GM12878 (cell line): ENCODE data around the gene DGKB. TPM values are rescaled to one million over a fixed set of nuclear protein-coding genes. Genes with fewer than 3 reads are reported as not detected.

Experiments used
- ATAC-seq: fragments of 200-7000 bp; cut with Tn5 transposase; 3 replicates; pipeline ENCODE4 v1.9.1; 2020; ENCODE audit warnings: mild to moderate bottlenecking, moderate library complexity
- BruUV-seq: library from RNA; stranded (reverse); fragments of 400-500 nt; replicated peaks from 2 replicates; lab custom pipeline; 2021; lab: Mats Ljungman, UMichigan
- CTCF ChIA-PET: fragments of 300-600 bp; sonication (Branson Sonifier 250); formaldehyde crosslinking; extraction: SDS; loops from one replicate; lab custom pipeline; 2021; ENCODE audit warnings: inconsistent platforms; lab: Yijun Ruan, JAX
- POLR2A ChIA-PET: fragments of 350-600 bp; formaldehyde crosslinking; extraction: SDS; loops from one replicate; lab custom pipeline; 2021; ENCODE audit warnings: inconsistent platforms; lab: Charles Lee
- RAD21 ChIA-PET: fragments of 300-600 bp; sonication (Branson Sonifier 250); formaldehyde crosslinking; loops from one replicate; lab custom pipeline; 2023; ENCODE audit warnings: antibody characterized with exemption; ENCODE audit not compliant: unreplicated experiment; lab: Charles Lee
- SMC1A ChIA-PET: fragments of 300-600 bp; sonication (Branson Sonifier 250); formaldehyde crosslinking; loops from one replicate; lab custom pipeline; 2023; ENCODE audit not compliant: unreplicated experiment, uncharacterized antibody; lab: Charles Lee
- DNase-seq: peaks from one replicate; pipeline ENCODE4 v3.0.0-alpha.2; 2011; ENCODE audit warnings: low read depth, low spot score
- FAIRE-seq: peaks from 3 replicates; lab custom pipeline; 2011; peaks lifted over from hg19 to GRCh38; lab: Jason Lieb, UNC
- H2AFZ ChIP-seq: 2 replicates; pipeline ENCODE4 v1.6.0; 2011; ENCODE audit warnings: low read depth, low read length, control low read depth; ENCODE audit not compliant: control insufficient read depth
- H3K27ac ChIP-seq: 2 replicates; pipeline ENCODE4 v1.5.1; 2011; ENCODE audit warnings: control low read depth; ENCODE audit not compliant: control insufficient read depth, insufficient read depth
- H3K27me3 ChIP-seq, 2 experiments: replicated peaks in 1 of 2; 2 replicates each; pipeline versions ENCODE4 v1.6.0 to v1.6.1; 2011; ENCODE audit warnings: low read length in 1 of 2; ENCODE audit not compliant: control insufficient read depth in 2 of 2, insufficient read depth in 2 of 2
- H3K36me3 ChIP-seq, 2 experiments: 2 replicates each; pipeline ENCODE4 v1.5.1; 2011; ENCODE audit warnings: low read length in 1 of 2; ENCODE audit not compliant: control insufficient read depth in 2 of 2, insufficient read depth in 2 of 2
- H3K4me1 ChIP-seq: 2 replicates; pipeline ENCODE4 v1.6.1; 2011; ENCODE audit warnings: mild to moderate bottlenecking, low read length, moderate library complexity, mixed read lengths; ENCODE audit not compliant: control insufficient read depth, insufficient read depth
- H3K4me2 ChIP-seq: 2 replicates; pipeline ENCODE4 v1.6.0; 2011; ENCODE audit warnings: control low read depth; ENCODE audit not compliant: control insufficient read depth, insufficient read depth
- H3K4me3 ChIP-seq: fragments of 200-600 bp; sonication (generic); 2 replicates; pipeline ENCODE4 v1.5.1; 2016
- H3K79me2 ChIP-seq: 2 replicates; pipeline ENCODE4 v1.6.0; 2011; ENCODE audit warnings: low read length; ENCODE audit not compliant: control insufficient read depth, insufficient read depth
- H3K9ac ChIP-seq: 2 replicates; pipeline ENCODE4 v1.8.0; 2011; ENCODE audit warnings: low read length, control low read depth, mixed read lengths; ENCODE audit not compliant: control insufficient read depth, insufficient read depth
- H3K9me3 ChIP-seq: replicated peaks from 3 replicates; pipeline ENCODE4 v1.5.1; 2011; ENCODE audit warnings: mild to moderate bottlenecking, low read length; ENCODE audit not compliant: control insufficient read depth, insufficient read depth
- H4K20me1 ChIP-seq: 2 replicates; pipeline ENCODE4 v1.6.0; 2011; ENCODE audit not compliant: control insufficient read depth, insufficient read depth
- HCFC1 ChIP-seq: fragments of 150-350 bp; IDR thresholded peaks from 2 replicates; pipeline ENCODE4 v1.6.1; 2014; ENCODE audit warnings: low read length
- KAT2A ChIP-seq: conservative IDR thresholded peaks from 2 replicates; pipeline ENCODE4 v1.6.1; 2011; ENCODE audit warnings: low read depth, low read length; ENCODE audit not compliant: control insufficient read depth
- KDM1A ChIP-seq: fragments of 200-600 bp; sonication (generic); IDR thresholded peaks from 2 replicates; pipeline ENCODE4 v1.6.1; 2016; ENCODE audit warnings: borderline replicate concordance
- MYC ChIP-seq: IDR thresholded peaks from 2 replicates; pipeline ENCODE4 v1.6.1; 2011; ENCODE audit warnings: mild to moderate bottlenecking, low read length, moderate library complexity, inconsistent platforms; ENCODE audit not compliant: insufficient read depth, insufficient replicate concordance, insufficient read length, severe bottlenecking
- NR2F1 ChIP-seq: fragments of 450-650 bp; conservative IDR thresholded peaks from 2 replicates; pipeline ENCODE4 v1.6.1; 2017; ENCODE audit warnings: mild to moderate bottlenecking
- POLR2AphosphoS2 ChIP-seq: IDR thresholded peaks from 2 replicates; pipeline ENCODE4 v1.6.1; 2011; ENCODE audit warnings: low read depth, mild to moderate bottlenecking, low read length, improper control_type of control experiment, moderate library complexity
- SMC3 ChIP-seq: IDR thresholded peaks from 2 replicates; pipeline ENCODE4 v1.6.1; 2011; ENCODE audit warnings: low read length, improper control_type of control experiment, borderline replicate concordance
- SPI1 ChIP-seq: IDR thresholded peaks from 2 replicates; pipeline ENCODE4 v1.6.1; 2011; ENCODE audit warnings: low read depth, mild to moderate bottlenecking, low read length, moderate library complexity, borderline replicate concordance; ENCODE audit not compliant: insufficient read depth
- SREBF2 ChIP-seq: IDR thresholded peaks from 2 replicates; pipeline ENCODE4 v1.6.1; 2012; ENCODE audit warnings: mild to moderate bottlenecking, low read length
- STAT3 ChIP-seq: IDR thresholded peaks from 2 replicates; pipeline ENCODE4 v1.6.1; 2011; ENCODE audit warnings: low read depth, low read length, improper control_type of control experiment
- TAF1 ChIP-seq: IDR thresholded peaks from 2 replicates; pipeline ENCODE4 v1.6.1; 2011; ENCODE audit warnings: mild to moderate bottlenecking, low read depth, low read length, borderline replicate concordance
- YY1 ChIP-seq: IDR thresholded peaks from 2 replicates; pipeline ENCODE4 v1.6.1; 2011; ENCODE audit warnings: low read depth, mild to moderate bottlenecking, low read length
- ZBTB33 ChIP-seq: fragments of 450-650 bp; IDR thresholded peaks from 2 replicates; pipeline ENCODE4 v1.6.1; 2017; ENCODE audit warnings: mild to moderate bottlenecking
- ZNF217 ChIP-seq: fragments of 450-650 bp; IDR thresholded peaks from 2 replicates; pipeline ENCODE4 v1.6.1; 2017; ENCODE audit warnings: antibody characterized with exemption, mild to moderate bottlenecking
- WGBS: methylation state at CpG from one replicate; pipeline ENCODE4 v1.1.6; 2016; ENCODE audit warnings: low lambda C conversion rate; ENCODE audit not compliant: insufficient replicate concordance, insufficient coverage; ENCODE audit errors: missing lambda C conversion rate; 5-methylcytosine and 5-hydroxymethylcytosine counted together
- in situ Hi-C: fragments of 300-500 bp; cut with MboI; formaldehyde crosslinking; loops from 9 replicates; pipeline ENCODE4 v1.14.3; 2018; ENCODE audit warnings: mixed read lengths
- intact Hi-C: fragments of 100-400 bp; cut with micrococcal nuclease; formaldehyde crosslinking; loops from one replicate; pipeline ENCODE4 v1.14.2; 2022; ENCODE audit not compliant: unreplicated experiment
- polyA plus RNA-seq, 11 experiments: library from polyadenylated mRNA; depleted of rRNA in 4 of 11; unstranded in 6 of 11; stranded (reverse) in 5 of 11; fragments of >200 nt; fragmentation: Nextera tagmentation in 4 of 11; fragmentation: Illumina TruSeq in 1 of 11; extraction: Ambion mirVana in 4 of 11; extraction: Trizol in 1 of 11; gene quantifications; 1 replicate in 1 of 11; 2 replicates in 10 of 11; pipeline versions ENCODE4 v1.2.1 to v1.2.3, GENCODE V29; 2011 to 2016; ENCODE audit warnings: inconsistent platforms in 2 of 11, missing spikeins in 2 of 11, low read depth in 1 of 11
- total RNA-seq, 4 experiments: library from RNA; depleted of rRNA in 3 of 4; stranded (reverse); fragments of >200 nt in 3 of 4; fragmentation: Illumina TruSeq in 1 of 4; extraction: Trizol in 1 of 4; gene quantifications; 2 replicates each; pipeline versions ENCODE4 v1.2.1 to v1.2.3, GENCODE V29; 2013 to 2021
- TF ChIP-seq, protein P1 (sequence below): IDR thresholded peaks from 2 replicates; pipeline ENCODE4 v1.6.1; 2011; ENCODE audit warnings: low read depth, low read length, improper control_type of control experiment, borderline replicate concordance
- TF ChIP-seq, protein P2 (sequence below): IDR thresholded peaks from 2 replicates; pipeline ENCODE4 v1.6.1; 2012; ENCODE audit warnings: improper control_type of control experiment, low read depth, low read length; ENCODE audit not compliant: insufficient replicate concordance

The DGKB gene
- total and polyA plus RNA-seq, 10 of the 15 experiments (the other 5 are each of a cell fraction or from before 2014, with no cell fraction given), result 0.02 to 0.10 (median 0.04) TPM; not detected in 6

DNA sequence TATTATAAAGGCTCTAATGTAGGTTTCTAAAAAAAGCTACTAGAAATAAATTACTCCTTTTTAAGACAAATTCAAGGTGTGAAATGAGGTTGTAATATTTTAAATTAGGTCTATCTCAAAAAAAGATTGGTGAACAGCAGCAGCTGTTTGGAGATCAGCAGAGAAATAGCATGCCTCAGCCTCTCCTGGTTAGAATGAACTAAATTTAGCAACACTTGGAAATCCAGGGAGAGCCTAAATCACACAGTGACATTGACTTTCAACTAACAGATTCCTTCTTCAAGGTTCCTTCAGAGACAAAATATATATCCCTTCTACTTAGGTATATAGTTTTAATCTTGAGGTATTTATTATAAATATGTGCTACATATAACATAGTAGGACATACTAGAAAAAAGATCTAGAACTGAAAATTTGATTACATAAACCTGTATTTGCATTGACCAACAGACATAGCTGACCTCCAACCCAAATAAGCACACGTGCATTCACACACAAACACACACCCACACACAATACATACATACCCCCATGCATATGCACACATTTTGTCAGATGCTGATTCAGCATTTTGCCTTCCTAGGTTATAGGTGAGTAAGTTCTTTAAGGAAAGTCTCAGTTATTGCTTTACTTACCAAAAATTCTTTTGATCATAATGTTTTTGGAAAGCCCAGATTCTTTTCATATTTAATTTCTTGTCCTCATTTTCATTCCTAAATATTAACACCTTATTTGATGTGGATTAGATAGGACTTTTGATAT lies 47.3 kb downstream of the DGKB start (continued):
- TF ChIP-seq KDM1A (no peak), YY1 (no peak), KAT2A (no peak), HCFC1 (no peak), POLR2AphosphoS2 (no peak), ZNF217 (no peak)
- TF ChIP-seq, protein P1, sequence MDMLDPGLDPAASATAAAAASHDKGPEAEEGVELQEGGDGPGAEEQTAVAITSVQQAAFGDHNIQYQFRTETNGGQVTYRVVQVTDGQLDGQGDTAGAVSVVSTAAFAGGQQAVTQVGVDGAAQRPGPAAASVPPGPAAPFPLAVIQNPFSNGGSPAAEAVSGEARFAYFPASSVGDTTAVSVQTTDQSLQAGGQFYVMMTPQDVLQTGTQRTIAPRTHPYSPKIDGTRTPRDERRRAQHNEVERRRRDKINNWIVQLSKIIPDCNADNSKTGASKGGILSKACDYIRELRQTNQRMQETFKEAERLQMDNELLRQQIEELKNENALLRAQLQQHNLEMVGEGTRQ, result no peak

GRCh38 chr7:14854471-14854870 lies 48.1 kb downstream of the DGKB start:
- Histone ChIP-seq H3K27ac (no peak overlapping the region), H3K4me1 (no peaks in the 10 kb centered on the region), H3K9me3 (no peaks in the 10 kb centered on the region), H3K9ac (no peak overlapping the region), H3K79me2 (no peaks in the 10 kb centered on the region), H4K20me1 (no peaks in the 10 kb centered on the region), H3K4me3 (no peak overlapping the region), H2AFZ (no peak overlapping the region), H3K27me3 (no peaks in the 10 kb centered on the region), H3K4me2 (no peak overlapping the region), H3K36me3 (no peaks in the 10 kb centered on the region)
- FAIRE-seq (no peak), ATAC-seq (no peak), DNase-seq (no peak)
- SMC1A ChIA-PET, result no interaction called here
- intact Hi-C loops, result no loop called here
- POLR2A ChIA-PET, result no interaction called here
- 39% methylated on average over 5 of the region's 5 CpGs for WGBS
- in situ Hi-C loops, result no loop called here
- BruUV-seq, result no TSS peak
- RAD21 ChIA-PET, result no interaction called here
- CTCF ChIA-PET, result no interaction called here
- TF ChIP-seq SPI1, result no peak
- TF ChIP-seq ZBTB33, result no peak
- no peak for TF ChIP-seq SMC3
- TF ChIP-seq NR2F1, result no peak
- no peak for TF ChIP-seq SREBF2
- TF ChIP-seq MYC, result no peak
- no peak for TF ChIP-seq TAF1
- TF ChIP-seq, protein P2, sequence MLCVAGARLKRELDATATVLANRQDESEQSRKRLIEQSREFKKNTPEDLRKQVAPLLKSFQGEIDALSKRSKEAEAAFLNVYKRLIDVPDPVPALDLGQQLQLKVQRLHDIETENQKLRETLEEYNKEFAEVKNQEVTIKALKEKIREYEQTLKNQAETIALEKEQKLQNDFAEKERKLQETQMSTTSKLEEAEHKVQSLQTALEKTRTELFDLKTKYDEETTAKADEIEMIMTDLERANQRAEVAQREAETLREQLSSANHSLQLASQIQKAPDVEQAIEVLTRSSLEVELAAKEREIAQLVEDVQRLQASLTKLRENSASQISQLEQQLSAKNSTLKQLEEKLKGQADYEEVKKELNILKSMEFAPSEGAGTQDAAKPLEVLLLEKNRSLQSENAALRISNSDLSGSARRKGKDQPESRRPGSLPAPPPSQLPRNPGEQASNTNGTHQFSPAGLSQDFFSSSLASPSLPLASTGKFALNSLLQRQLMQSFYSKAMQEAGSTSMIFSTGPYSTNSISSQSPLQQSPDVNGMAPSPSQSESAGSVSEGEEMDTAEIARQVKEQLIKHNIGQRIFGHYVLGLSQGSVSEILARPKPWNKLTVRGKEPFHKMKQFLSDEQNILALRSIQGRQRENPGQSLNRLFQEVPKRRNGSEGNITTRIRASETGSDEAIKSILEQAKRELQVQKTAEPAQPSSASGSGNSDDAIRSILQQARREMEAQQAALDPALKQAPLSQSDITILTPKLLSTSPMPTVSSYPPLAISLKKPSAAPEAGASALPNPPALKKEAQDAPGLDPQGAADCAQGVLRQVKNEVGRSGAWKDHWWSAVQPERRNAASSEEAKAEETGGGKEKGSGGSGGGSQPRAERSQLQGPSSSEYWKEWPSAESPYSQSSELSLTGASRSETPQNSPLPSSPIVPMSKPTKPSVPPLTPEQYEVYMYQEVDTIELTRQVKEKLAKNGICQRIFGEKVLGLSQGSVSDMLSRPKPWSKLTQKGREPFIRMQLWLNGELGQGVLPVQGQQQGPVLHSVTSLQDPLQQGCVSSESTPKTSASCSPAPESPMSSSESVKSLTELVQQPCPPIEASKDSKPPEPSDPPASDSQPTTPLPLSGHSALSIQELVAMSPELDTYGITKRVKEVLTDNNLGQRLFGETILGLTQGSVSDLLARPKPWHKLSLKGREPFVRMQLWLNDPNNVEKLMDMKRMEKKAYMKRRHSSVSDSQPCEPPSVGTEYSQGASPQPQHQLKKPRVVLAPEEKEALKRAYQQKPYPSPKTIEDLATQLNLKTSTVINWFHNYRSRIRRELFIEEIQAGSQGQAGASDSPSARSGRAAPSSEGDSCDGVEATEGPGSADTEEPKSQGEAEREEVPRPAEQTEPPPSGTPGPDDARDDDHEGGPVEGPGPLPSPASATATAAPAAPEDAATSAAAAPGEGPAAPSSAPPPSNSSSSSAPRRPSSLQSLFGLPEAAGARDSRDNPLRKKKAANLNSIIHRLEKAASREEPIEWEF, result no peak
- no peak for TF ChIP-seq STAT3
